Right lobe of liver (tissue), 4 donors: Measurements from ENCODE around the gene FAM240A.

Experiments
- POLR2A ChIP-seq: fragments of 450-650 bp; IDR thresholded peaks from one replicate; pipeline ENCODE4 v1.6.1; 2017; ENCODE audit warnings: antibody characterized with exemption, mild to moderate bottlenecking
- TF ChIP-seq, protein P1 (sequence below), 4 donors: fragments of 200-600 bp in 3 of 4; fragments of 450-650 bp in 1 of 4; IDR thresholded peaks; one replicate each; pipeline versions ENCODE4 v1.5.1 to v1.8.0; 2016 to 2022; ENCODE audit warnings: antibody characterized with exemption in 4 of 4, mild to moderate bottlenecking in 2 of 4
- donor health status: DM: no; HTN: no; CAD: no.
- donor health status: DM: no; HTN: no; CAD: no.
- donor health status: DM: no; HTN: yes; CAD: no.

- TF ChIP-seq, protein P1, sequence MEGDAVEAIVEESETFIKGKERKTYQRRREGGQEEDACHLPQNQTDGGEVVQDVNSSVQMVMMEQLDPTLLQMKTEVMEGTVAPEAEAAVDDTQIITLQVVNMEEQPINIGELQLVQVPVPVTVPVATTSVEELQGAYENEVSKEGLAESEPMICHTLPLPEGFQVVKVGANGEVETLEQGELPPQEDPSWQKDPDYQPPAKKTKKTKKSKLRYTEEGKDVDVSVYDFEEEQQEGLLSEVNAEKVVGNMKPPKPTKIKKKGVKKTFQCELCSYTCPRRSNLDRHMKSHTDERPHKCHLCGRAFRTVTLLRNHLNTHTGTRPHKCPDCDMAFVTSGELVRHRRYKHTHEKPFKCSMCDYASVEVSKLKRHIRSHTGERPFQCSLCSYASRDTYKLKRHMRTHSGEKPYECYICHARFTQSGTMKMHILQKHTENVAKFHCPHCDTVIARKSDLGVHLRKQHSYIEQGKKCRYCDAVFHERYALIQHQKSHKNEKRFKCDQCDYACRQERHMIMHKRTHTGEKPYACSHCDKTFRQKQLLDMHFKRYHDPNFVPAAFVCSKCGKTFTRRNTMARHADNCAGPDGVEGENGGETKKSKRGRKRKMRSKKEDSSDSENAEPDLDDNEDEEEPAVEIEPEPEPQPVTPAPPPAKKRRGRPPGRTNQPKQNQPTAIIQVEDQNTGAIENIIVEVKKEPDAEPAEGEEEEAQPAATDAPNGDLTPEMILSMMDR (IDR thresholded peaks at IDR 0.05): no peak
- no peak for TF ChIP-seq POLR2A
Observed at GRCh38 chr3:46612324-46612723, at the start of gene FAM240A.
